Measurements from ENCODE around the gene MDK. TPM values are rescaled to one million over a fixed set of nuclear protein-coding genes. Genes with fewer than 3 reads are reported as not detected.

Gene MDK
- polyA plus RNA-seq, 1 donor, result 141 TPM

DNA sequence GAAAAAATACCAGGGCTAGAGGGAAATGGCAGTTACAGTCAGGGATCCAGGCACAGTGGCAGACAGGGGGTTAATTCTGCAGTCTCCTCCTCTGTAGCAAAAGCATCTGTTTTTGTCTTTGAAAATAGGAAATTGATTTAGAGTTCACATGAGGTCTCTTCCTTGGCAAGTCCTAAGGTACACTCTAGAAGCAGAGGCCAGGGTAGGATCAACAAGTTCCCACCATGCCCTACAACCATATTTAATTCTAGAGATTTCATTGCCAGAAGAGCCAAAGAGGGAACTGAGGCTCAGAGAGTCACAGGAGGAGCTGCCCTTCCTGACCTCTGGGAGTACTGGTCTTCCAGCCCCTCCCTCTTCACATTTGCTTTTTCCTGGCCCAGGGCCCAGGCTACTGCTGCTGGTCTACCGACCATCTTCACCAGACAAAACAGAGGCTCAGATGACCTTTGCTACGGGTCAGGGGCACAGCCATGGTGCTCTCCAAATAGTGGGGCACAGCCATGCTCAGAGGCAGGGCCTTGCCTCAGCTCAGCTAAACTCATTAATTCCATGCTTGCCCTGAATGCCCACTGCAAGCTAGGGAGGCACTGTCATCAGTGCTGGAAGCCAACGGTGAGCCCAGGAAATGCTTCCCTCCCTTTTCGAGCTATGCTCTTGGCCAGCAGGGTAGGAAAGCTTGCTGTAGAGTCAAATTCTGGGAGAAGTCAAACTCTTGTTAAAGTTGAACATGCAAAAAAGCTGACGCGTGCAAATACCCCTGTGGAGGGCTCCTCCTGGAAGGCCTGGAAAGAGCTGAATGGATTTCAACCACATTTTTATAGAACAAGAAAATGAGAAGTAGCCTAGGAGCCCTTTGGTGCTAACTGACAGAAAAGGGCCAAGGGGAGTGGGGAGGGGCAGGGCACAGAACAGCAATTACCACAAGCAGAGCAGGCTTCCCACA is 21.8 kb downstream of the MDK start:
- no peak for DNase-seq (ENCODE audit: low read depth)

DNA sequence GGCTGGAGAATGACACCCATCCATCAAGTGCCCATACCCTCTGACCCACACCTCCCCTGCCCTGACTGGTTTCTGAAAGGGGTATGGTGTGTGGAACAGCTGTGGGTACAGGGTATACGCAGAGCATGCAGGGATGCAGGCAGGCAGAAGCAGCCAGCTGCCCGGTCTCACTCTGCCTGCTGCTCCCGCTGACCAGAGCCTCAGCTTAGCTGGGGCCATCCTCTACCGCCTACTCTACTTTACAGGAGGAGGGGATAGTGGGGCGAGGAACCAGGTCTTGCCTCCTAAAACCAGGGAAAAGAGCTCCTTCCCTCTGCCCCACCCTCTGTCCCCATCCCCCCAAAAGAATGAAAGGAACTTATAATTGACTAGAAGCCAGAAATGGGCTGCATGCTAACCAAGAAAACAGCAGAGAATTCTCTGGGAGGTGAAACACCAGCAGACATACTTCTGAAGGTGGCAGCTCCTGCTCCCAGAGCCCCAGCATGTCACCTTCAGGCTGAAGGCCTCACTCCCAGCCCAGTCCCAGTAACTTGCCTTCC is 23.1 kb downstream of the MDK start:
- DNase-seq (ENCODE audit: low read depth), result no peak

DNA sequence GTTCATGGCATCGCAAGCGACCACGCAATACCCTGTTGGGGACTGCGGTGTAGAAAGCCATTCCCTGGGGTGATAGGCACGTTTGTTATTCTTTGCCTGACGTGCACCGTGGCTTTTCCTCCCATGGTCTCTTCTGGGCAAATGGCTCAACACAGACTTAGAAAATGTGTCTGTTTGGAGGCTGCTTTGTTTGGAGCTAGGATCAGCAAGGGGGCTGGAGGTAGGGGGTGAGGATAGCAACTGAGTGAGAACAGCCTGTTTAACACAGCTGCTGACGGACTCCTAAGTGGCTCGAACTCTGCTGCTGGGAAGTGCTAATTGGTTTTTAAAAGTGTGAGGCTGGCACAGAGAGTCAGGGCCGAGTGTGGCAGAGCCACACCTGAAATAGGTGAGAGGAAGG is 26.2 kb downstream of the MDK start:
- DNase-seq (ENCODE audit: low read depth), result no peak

DNA sequence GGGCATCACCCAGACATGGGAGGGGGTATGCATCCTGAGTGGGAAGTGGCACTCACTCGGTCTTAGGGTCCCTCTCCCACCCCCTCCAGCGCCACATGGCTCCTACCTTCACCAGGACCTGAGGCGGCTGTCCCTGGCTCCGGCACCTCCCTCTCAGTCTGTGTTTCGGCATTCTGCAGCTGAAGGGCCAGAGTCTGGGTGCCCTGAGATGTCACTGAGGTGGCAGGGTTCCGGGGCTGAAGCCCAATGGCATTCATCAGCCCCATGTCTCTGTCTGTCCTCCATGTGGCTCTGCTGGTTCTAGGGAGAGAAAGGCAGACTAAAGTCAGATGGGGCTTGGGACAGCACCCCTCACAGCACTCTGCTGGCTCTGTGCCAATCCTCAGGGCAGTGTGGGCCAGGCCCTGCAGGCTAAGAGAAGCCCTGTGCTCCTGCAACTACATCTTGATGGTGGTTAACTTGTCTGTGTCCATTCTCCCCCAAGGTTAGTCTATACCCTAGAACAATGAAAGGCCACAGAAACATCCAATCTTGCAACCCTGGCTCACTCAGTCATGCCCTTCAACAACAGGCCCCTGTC is 27.0 kb downstream of the MDK start:
- DNase-seq (ENCODE audit: low read depth), result no peak

GRCh38 chr11:46410021-46410420 is 28.6 kb downstream of the MDK start:
- no peak for DNase-seq (ENCODE audit: low read depth)

DNA sequence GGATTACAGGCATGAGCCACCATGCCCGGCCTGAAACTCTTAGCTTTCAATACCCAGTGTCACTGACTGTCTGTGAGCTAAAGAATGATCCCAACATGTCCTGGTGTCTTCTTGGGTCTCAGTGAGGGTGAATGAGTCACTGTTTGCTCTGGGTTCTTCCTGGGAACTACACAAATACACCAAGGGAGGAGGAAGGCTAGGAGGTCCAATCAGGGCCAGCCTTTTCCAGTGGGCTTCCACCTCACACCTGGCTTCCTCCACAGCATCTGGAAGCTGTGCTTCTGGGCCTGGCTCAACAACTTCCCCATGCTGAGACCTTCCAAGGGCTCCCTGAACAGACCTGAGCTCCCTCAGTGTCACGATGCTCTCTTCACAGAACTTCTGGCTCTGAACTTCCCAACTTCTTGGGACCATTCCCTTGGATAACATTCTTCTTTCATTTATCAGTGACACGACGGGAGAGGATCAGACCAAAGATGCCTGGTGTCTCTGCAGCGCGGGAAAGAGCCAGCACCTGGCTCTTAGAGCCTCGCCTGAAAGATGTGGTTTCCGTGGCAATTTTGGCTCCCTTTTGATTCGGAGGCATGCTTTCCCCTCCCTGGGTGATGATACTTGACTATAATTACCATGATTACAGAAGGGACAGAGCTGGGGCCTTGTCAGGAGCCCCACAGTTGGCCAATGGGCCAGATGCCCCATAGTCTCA is 32.4 kb downstream of the MDK start:
- DNase-seq (ENCODE audit: low read depth), result no peak

DNA sequence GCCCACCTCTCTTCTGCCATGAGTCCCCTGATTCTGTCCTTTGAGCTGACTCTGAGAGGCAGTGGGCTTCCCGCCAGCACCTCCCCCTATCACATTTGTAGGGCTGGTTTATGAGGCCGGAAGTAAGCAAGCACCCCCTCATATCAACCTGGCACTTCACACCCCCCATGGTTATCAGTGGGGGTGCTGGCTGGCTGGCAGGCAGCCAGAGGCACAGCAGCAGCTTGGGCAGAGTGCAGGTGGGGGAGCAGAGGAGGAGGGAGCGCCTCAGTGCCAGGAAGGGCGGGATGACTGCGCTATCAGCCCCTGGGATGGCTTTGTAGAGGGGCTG is 33.0 kb downstream of the MDK start:
- DNase-seq (ENCODE audit: low read depth), result no peak

- no peak for DNase-seq (ENCODE audit: low read depth)
Measured at GRCh38 chr11:46414879-46415278, 33.4 kb downstream of the MDK start.

DNA sequence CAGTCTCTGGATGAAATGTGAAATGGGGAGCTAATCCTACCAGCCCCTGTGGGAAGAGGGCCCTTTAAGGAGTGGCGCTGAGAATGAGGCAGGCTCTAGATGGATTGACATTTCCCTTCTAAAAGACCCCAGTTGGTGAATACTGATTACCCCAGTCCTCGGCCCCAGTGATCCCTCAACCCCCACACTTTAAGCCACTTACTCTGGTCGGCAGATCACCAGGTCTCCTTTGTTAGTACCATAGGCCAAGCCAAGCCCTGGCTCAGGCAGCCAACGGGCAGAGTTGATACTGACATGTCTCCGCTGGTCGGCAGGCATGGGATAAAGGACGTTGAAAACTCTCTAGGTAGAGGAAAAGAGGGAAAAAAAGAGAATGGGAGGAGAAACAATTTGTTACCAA is 36.2 kb downstream of the MDK start:
- DNase-seq (ENCODE audit: low read depth), result no peak

GRCh38 chr11:46418751-46419150 is 37.3 kb downstream of the MDK start:
- DNase-seq (ENCODE audit: low read depth), result no peak

DNA sequence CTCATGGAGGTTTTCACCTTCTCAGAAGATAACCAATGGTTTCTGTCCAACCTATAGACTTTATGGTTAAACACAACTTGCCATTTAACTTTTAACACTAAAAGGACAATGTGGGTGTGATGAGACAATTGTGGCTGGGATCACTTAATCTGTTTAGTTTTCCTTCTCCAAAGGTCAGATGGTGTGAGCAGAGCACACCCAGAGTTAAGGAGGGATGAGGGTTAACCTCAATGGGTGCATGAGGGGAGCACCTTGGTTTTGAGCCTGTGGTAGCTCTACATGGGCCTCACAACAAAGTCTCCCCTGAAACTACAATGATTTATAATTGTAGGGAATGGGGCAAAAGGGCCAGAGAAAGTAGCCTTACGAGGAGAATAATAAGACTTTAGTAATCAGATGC is 39.0 kb downstream of the MDK start:
- DNase-seq (ENCODE audit: low read depth), result no peak

DNA sequence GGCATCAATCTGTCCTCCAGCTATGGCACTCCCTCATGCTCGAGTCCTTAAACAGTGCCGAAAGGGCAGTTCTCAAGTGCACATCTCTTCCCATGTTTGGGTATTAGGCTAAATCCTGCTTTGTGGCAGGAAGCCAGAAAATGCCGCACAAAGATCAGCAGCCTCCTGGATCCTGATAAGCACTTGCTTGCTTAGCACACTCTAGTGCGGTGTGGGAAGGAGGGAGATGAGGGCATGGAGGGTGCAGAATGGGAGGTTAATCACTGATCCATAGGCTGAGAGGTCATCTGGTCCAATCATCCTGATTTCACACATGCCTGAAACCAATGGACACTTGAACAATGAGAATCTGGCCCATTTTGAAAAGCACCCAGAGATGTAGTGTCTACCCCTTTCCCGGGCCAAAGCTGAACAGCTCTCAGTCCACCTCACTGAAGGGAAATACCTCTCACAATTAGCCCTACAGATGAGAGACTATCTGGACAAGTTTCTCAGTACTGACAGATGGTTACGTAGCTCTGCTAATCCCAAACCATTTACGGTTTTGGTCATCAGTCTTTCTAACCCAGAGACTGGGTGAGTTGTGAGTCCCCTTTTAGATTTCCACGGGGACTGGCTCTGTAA is 39.9 kb downstream of the MDK start:
- DNase-seq (ENCODE audit: low read depth), result no peak

- DNase-seq (ENCODE audit: low read depth), result no peak
Measured at GRCh38 chr11:46422588-46422987, 41.1 kb downstream of the MDK start.

- DNase-seq (ENCODE audit: low read depth), result no peak
Measured at GRCh38 chr11:46426233-46426991, 44.9 kb downstream of the MDK start.

GRCh38 chr11:46427364-46427763 is 45.9 kb downstream of the MDK start:
- DNase-seq (ENCODE audit: low read depth), result no peak

GRCh38 chr11:46429717-46430116 is 48.2 kb downstream of the MDK start:
- DNase-seq (ENCODE audit: low read depth), result no peak

GRCh38 chr11:46431211-46431610 is 49.7 kb downstream of the MDK start:
- DNase-seq (ENCODE audit: low read depth), result no peak

Measured in forelimb muscle (tissue), 1 donor.